K562 (cell line): ENCODE results near the gene NTPCR. TPM values are rescaled to one million over a fixed set of nuclear protein-coding genes. Genes with fewer than 3 reads are reported as not detected.

Source experiments
- CREB3 ChIP-seq: fragments of 450-650 bp; conservative IDR thresholded peaks from 2 replicates; pipeline ENCODE4 v1.6.1; 2016; ENCODE audit warnings: missing genetic modification characterization, low read depth, mild to moderate bottlenecking, missing compliant biosample characterization, moderate library complexity
- ETS1 ChIP-seq: conservative IDR thresholded peaks from 2 replicates; pipeline ENCODE4 v1.6.1; 2011; ENCODE audit warnings: low read depth, mild to moderate bottlenecking, low read length; ENCODE audit not compliant: control insufficient read depth
- FOXJ3 ChIP-seq: sonication (generic); formaldehyde crosslinking; IDR thresholded peaks from 2 replicates; pipeline ENCODE4 v1.4.0; 2020; ENCODE audit warnings: mild to moderate bottlenecking, missing genetic modification reagents
- HLTF ChIP-seq: fragments of 450-650 bp; IDR thresholded peaks from 2 replicates; pipeline ENCODE4 v1.6.1; 2016
- JUND ChIP-seq, 2 experiments: IDR thresholded peaks; 2 replicates in 1 of 2; 3 replicates in 1 of 2; pipeline ENCODE4 v1.6.1; 2011; ENCODE audit warnings: borderline replicate concordance in 2 of 2, low read depth in 2 of 2, low read length in 2 of 2, improper control_type of control experiment in 1 of 2, missing biosample characterization in 1 of 2, missing genetic modification characterization in 1 of 2, missing genetic modification reagents in 1 of 2
- MAFF ChIP-seq: IDR thresholded peaks from 2 replicates; pipeline ENCODE4 v1.6.1; 2012; ENCODE audit warnings: low read length, improper control_type of control experiment
- OTX1 ChIP-seq: fragments of 450-650 bp; formaldehyde crosslinking; IDR thresholded peaks from 2 replicates; pipeline ENCODE4 v1.4.0; 2022; ENCODE audit warnings: mild to moderate bottlenecking
- RBM15 ChIP-seq: fragments of 200-400 bp; formaldehyde crosslinking; IDR thresholded peaks from 2 replicates; pipeline ENCODE4 v1.6.1; 2018; ENCODE audit warnings: mild to moderate bottlenecking, low read length, moderate library complexity; ENCODE audit not compliant: insufficient read depth
- SMAD1 ChIP-seq: fragments of 150-350 bp; IDR thresholded peaks from 2 replicates; pipeline ENCODE4 v1.6.1; 2014; ENCODE audit warnings: low read length, low read depth; ENCODE audit not compliant: partially characterized antibody
- USF2 ChIP-seq: sonication (generic); formaldehyde crosslinking; IDR thresholded peaks from 2 replicates; pipeline ENCODE4 v1.5.0; 2020; ENCODE audit warnings: missing genetic modification reagents
- WHSC1 ChIP-seq: IDR thresholded peaks from one replicate; pipeline ENCODE4 v1.6.1; 2012; ENCODE audit warnings: low read length, control low read depth, inconsistent platforms
- ZNF12 ChIP-seq: sonication (generic); formaldehyde crosslinking; IDR thresholded peaks from 2 replicates; pipeline ENCODE4 v1.4.0; 2020; ENCODE audit warnings: mild to moderate bottlenecking, missing genetic modification reagents
- ZNF212 ChIP-seq: fragments of 450-650 bp; formaldehyde crosslinking; IDR thresholded peaks from 2 replicates; pipeline ENCODE4 v1.4.0; 2020; ENCODE audit warnings: mild to moderate bottlenecking
- ZNF23 ChIP-seq: fragments of 250-450 bp; sonication (Bioruptor Pico); IDR thresholded peaks from 2 replicates; pipeline ENCODE4 v1.4.0; 2020; ENCODE audit warnings: mild to moderate bottlenecking
- ZNF384 ChIP-seq: IDR thresholded peaks from 2 replicates; pipeline ENCODE4 v1.6.1; 2012; ENCODE audit warnings: low read depth, low read length, improper control_type of control experiment
- ZNF398 ChIP-seq: fragments of 250-450 bp; sonication (Bioruptor Pico); IDR thresholded peaks from 2 replicates; pipeline ENCODE4 v1.8.0; 2021; ENCODE audit warnings: moderate library complexity, mild to moderate bottlenecking, inconsistent platforms
- ZNF778 ChIP-seq: fragments of 450-650 bp; formaldehyde crosslinking; IDR thresholded peaks from 2 replicates; pipeline ENCODE4 v1.4.0; 2020; ENCODE audit warnings: mild to moderate bottlenecking, moderate library complexity
- ZNF830 ChIP-seq: fragments of 250-450 bp; sonication (Bioruptor Pico); IDR thresholded peaks from 2 replicates; pipeline ENCODE4 v1.5.0; 2021; ENCODE audit warnings: mild to moderate bottlenecking
- polyA plus RNA-seq, 8 experiments: library from polyadenylated mRNA; depleted of rRNA in 4 of 8; stranded (reverse) in 5 of 8; unstranded in 3 of 8; fragments of >200 nt; fragmentation: Nextera tagmentation in 2 of 8; fragmentation: Illumina TruSeq in 1 of 8; extraction: Ambion mirVana in 2 of 8; extraction: Trizol in 1 of 8; gene quantifications; 2 replicates each; pipeline versions ENCODE4 v1.2.1 to v1.2.3, GENCODE V29; 2011 to 2014; ENCODE audit warnings: inconsistent platforms in 1 of 8, missing spikeins in 1 of 8
- total RNA-seq, 7 experiments: library from RNA; depleted of rRNA in 6 of 7; stranded (reverse); fragments of >200 nt in 6 of 7; fragmentation: Illumina TruSeq in 2 of 7; extraction: Trizol in 2 of 7; gene quantifications; 2 replicates each; pipeline versions ENCODE4 v1.2.1 to v1.2.3, GENCODE V29; 2011 to 2021; ENCODE audit warnings: low replicate concordance in 1 of 7

NTPCR gene
- total and polyA plus RNA-seq, 9 of the 15 experiments (the other 6 are each of a cell fraction or from before 2014, with no cell fraction given), result 19.3 to 105 (median 48.8) TPM

DNA sequence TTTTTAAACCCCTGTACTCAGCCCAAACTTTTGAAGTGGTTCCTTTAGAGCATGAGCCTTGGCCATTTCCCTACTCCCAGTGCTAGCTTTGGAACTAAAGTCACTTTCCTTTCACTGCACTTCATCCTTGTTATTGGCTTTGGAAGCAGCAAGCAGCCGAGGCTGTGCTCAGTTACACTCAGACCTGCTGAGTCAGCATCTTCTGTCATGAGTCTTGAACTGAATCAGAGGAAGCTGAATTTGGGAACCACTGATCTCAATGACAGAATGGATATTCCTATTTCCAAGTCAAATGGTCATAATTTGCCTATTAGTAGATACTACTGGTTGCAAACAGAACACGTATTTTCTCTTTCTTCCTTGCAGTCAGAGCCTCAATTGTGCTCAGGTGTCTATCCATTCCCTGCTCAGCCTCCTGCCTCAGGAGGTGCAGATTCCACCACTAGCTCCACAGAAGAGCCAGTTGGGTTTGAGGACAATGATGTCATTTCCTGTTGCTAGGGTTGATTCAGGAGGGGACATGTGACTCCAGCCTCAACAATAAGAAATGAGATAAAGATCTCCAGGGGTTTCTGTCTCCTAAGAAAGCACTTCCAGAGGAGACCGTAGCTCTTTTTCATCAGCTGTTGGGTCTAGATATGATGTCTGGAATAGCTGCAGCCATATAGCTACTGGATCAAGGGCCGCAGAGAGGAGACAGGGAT, 44.9 kb upstream of the NTPCR start (continued):
- TF ChIP-seq OTX1 (CRISPR knock-in tag) (no peak), SMAD1 (no peak), MAFF (peak; percentile 99), ZNF212 (CRISPR knock-in tag) (no peak), ZNF778 (CRISPR knock-in tag) (no peak), CREB3 (tag) (no peak), ETS1 (no peak), ZNF12 (no peak), ZNF830 (no peak), ZNF384 (no peak), FOXJ3 (no peak), WHSC1 (no peak), ZNF23 (no peak), RBM15 (no peak), USF2 (CRISPR knock-in tag) (0 out of 2 replicates have a peak, but pooled peaks have one; percentile 10), JUND (IDR thresholded peaks at IDR 0.05; ENCODE audit: borderline replicate concordance, low read depth, low read length) (no peak), JUND (tag; IDR thresholded peaks at IDR 0.05; ENCODE audit: borderline replicate concordance, low read depth, low read length) (peak; percentile 55; the same call in 1 of the 3 replicates), ZNF398 (CRISPR knock-in tag) (no peak), HLTF (no peak)
